ACHN (cell line): ENCODE data around the gene PEMT.
A peak's percentile ranks its signal among the peaks of the same experiment; 100 is the strongest.
"Not testable (repeated sequence)": the region's sequence is repeated elsewhere in the genome, so short reads cannot be mapped to it uniquely, and the experiment has no call there.

Experiments
- DNase-seq: peaks from one replicate; pipeline ENCODE4 v3.0.0-alpha.2; 2015
- in situ Hi-C: cut with HindIII; loops from 2 replicates; pipeline ENCODE4 v1.10.0; 2017; ENCODE audit warnings: low sequenced_read_pairs, low pct_ligation_motif_present, low pct_unique_long_range_greater_than_20kb

PEMT gene, protein sequence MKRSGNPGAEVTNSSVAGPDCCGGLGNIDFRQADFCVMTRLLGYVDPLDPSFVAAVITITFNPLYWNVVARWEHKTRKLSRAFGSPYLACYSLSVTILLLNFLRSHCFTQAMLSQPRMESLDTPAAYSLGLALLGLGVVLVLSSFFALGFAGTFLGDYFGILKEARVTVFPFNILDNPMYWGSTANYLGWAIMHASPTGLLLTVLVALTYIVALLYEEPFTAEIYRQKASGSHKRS

DNA sequence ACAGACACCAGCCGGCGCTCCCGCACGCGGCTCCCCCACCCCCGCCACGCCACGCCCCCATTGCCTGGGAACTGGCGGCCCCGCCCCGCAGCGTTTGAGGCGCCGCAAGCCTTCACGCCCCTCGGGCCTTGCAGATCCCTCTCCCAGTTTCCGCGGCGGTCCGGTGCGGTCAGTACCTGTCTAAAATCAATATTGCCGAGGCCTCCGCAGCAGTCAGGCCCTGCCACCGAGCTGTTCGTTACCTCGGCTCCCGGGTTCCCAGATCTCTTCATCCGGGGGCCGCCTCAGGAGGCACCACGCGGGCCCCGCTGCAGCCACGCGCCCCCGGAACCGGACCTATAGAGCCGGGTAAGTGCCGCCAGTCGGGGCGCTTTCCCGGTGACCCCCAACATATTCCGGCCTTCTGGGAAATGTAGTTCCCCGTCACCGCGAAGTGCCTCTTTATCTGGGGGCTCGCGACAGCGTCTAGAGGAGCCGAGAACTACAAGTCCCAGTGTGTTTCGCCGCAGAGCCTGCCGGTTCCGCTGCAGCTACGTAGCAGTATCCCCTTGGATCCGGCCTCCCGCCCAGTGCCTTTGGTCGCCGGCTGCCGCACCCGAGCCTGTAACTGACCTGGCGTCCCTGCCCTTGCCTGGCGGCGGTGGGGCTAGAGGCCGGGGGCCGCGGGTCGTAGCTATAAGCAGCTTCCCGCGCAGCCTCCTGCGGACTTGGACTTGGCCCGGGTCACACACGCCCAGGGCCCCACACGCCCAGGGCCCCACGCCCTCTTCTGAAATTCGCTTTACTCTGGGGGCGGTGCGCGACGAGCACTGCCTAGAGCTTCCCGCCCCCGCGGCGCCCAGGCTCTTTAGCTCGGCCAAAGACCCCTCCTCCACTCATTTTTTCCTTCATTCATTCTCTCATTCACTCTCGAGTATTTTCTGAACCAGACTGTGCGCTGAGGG lies at the start of gene PEMT:
Gene PEMT (minus strand): TSS at position 354 of the 944 bp plus-strand sequence. CDS start 82 bp downstream, at position 272.
- in situ Hi-C loops: no loop called here
- DNase-seq: peak; percentile 99

DNA sequence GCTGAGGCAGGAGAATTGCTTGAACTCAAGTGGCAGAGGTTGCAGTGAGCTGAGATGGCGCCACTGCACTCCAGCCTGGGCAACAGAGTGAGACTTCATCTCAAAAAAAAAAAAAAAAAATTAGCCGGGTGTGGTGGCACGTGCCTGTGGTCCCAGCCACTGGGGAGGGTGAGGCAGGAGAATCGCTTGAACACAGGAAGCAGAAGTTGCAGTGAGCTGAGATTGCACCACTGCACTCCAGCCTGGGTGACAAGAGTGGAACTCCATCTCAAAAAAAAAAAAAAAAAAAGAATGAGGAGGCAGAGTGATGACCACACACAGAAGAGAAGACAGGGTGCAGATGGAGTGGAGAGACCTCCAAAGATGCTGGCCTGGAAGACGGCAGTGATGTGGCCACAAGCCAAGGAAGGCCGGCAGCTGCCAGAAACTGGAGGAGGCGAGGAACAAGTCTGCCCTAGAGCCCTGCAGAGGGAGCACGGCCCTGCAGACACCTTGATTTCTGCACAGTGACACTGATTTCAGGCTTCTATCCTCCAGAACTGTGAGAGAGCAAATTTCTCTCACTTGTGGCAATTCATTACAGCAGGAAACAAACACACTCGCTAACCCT lies 48.3 kb upstream of the PEMT start:
- in situ Hi-C loops, DNase-seq: not testable (repeated sequence)

DNA sequence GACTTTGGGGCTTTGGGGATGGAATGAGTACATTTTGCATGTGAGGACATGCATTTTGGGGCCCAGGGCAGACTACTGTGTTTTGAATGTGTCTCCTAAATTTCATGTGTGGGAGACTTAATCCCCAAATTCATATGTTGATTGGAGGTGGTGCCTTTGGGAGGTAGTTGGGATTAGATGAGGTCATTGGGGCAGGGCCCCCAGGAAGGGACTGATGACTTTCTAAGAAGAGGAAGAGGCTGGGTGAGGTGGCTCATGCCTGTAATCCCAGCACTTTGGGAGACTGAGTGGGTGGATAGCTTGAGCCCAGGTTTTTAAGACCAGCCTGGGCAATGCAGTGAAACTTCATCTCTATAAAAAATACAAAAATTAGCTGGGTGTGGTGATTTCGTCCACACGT lies 47.0 kb upstream of the PEMT start:
- no peak for DNase-seq
- in situ Hi-C loops: no loop called here

DNA sequence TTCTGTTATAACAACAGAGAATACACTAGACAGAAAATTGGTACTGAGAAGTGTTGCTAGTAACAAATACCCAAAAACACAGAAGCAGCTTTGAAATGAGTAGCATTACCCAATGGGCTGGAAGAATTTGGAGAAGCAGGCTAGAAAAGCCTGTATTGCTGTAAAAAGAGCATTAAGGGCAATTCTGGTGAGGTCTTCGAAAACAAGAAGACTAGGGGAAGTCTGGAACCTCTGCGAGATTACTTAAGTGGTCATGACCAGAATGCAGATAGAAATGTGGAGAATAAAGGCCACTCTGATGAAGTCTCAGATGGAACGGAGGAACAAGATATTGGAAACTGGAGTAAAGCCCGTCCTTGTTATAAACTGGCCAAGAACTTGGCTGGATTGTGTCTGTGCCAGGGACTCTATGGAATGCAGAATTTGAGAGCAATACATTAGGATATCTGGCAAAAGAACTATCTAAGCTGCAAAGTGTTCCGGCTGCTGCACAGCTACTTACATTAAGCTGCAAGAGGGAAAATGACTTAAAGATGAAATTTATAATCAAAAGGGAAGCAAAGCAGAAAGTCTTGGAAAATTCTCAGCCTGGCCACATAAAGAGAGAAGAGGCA lies 44.9 kb upstream of the PEMT start:
- in situ Hi-C loops: no loop called here
- no peak for DNase-seq

DNA sequence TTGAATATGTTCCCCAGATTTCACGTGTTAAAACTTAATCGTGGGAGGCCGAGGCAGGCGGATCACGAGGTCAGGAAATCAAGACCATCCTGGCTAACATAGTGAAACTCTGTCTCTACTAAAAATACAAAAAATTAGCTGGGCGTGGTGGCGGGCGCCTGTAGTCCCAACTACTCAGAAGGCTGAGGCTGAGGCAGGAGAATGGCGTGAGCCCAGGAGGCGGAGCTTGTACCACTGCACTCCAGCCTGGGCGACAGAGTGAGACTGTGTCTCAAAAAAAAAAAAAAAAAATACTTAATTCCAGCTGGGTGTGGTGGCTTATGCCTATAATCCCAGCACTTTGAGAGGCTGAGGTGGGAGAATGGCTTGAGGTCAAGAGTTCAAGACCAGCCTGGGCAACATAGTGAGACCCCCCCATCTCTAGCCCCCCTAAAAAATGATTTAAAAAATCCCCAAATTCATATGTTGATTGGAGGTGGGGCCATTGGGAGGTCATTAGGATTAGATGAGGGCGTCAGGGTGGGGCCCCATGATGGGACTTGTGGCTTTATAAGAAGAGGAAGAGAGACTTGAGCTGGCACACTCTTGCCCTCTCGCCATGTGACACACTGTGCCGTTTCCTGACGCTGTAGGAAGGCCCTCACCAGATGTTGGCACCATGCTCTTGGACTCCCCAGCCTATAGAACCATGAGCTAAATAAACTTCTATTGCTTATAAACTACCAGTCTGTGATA lies 44.2 kb upstream of the PEMT start:
- DNase-seq, in situ Hi-C loops: not testable (repeated sequence)

DNA sequence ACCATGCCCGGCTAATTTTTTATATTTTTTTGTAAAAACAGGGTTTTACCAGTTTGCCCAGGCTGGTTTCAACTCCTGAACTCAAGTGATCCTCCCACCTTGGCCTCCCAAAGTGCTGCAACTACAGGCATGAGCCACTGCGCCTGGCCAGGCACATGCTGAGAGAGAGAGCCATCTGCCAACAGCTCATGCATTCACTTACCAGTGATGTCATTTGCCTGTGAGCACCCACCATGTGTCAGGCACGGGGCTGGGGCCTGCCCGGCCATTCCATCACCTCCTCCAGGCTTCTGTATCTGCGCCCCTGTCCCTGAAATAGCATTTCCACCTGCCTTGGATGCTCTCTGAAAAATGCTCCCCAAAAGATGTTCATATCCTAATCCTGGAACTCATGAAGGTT lies 43.6 kb upstream of the PEMT start:
- in situ Hi-C loops: no loop called here
- no peak for DNase-seq

DNA sequence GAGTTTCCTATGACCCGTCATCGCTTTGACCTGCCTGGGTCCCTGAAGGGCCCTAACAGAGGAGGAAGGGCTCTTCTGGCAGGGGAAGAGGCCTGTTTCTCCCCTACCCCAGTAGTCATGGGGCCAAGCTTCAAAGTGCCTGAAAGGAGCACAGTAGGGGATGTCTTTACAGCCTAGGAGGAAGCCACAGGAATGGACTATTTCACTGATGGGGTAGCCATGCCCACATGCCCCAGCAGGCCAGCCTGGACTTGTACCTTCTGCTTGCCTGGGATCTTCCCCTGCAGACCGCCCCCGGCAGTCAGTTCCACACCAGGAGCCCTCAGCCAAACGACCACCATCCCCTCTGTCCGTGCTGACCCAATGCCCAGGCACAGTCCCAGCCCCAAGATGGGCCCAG lies 41.8 kb upstream of the PEMT start:
- no peak for DNase-seq
- in situ Hi-C loops: no loop called here

DNA sequence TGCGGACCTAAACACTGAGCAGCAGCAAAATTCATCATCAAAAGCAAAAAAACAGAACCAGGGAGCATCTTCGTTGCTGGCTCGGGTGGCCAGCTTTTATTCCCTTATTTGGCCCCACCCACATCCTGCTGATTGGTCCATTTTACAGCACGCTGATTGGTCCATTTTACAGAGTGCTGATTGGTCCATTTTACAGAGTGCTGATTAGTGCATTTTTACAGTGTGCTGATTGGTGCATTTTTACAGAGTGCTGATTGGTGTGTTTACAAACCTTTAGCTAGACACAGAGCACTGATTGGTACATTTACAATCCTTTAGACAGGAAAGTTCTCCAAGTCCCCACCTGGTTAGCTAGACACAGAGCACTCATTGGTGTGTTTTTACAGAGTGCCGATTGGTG lies 41.2 kb upstream of the PEMT start:
- in situ Hi-C loops, DNase-seq: not testable (repeated sequence)

DNA sequence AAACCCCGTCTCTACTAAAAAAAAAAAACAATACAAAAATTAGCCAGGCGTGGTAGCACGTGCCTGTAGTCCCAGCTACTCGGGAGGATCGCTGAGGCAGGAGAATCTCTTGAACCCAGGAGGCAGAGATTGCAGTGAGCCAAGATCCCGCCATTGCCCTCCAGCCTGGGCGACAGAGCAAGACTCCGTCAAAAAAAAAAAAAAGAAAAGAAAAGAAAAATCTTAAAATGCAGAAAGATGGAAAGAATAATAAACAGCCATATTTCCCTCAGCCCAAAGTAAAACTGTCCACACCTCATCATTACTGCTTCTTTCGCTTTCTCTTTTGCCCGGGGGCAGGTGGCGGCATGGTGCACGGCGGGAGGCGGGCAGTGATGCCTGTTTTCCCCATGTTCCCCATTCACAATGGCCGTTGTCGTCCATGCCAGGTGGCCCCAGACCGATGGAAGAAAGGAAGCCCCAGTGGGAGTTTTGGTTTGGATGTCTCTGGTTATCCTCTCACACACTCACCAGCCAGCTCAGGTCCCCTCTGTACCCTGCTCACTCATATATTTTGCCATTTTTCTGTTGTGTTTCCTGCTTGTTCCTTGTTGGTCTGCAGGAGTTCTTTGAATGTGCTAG lies 37.0 kb upstream of the PEMT start:
- DNase-seq: no peak
- in situ Hi-C loops: no loop called here

DNA sequence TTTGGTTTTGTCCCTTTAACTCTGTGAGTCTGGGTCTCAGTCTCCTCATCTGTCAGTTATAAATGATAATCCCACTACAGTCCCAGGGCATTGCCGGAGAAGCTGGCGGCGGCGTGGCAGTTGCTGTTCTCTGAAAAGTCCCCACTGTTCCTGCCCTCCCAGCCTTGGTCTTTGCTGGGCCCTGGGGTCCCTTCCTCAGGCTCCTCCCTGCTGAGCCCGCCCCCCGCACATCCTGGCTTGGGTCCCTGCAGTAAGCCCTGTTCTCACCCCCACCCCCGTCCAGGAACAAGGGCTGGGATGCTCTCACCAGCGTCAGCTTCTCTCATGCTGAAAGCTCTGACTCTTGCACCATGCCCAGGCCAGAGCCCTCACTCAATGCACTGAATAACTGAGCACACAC lies 35.3 kb upstream of the PEMT start:
- in situ Hi-C loops: no loop called here

DNA sequence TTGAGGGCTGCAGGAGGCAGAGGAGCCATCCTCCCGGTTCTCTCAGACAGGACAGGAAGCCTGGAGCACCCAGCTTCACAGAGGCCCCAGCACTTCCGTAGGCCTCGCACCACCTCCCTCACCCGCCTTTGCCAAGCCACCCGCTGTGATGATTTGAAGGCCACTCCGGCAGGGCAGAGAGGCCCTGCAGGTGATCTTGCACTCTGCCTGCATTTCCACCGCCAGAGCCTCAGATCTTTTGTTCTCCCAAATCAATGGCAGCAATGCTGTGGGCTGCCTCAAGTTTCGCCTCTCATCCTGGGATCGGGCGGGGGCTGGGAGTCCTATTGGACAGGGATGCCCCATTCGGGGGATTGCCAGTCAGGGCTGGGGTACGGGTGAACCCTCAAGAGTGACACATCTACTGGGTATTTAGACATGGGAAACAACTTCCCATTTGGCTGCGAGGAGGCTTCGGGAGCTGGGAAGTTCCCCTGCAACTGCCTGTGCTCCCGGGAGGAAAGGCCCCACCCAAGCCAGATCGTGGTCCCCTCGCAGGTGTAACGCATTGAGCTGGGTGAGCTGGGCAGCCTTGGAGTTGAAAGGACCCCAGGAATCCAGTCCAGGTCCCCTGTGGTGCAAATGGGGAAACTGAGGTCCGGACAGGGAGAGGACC lies 34.8 kb upstream of the PEMT start:
- DNase-seq: no peak
- in situ Hi-C loops: no loop called here

More for the DNA sequence above, 35.3 kb upstream of the PEMT start:
- DNase-seq: no peak

DNA sequence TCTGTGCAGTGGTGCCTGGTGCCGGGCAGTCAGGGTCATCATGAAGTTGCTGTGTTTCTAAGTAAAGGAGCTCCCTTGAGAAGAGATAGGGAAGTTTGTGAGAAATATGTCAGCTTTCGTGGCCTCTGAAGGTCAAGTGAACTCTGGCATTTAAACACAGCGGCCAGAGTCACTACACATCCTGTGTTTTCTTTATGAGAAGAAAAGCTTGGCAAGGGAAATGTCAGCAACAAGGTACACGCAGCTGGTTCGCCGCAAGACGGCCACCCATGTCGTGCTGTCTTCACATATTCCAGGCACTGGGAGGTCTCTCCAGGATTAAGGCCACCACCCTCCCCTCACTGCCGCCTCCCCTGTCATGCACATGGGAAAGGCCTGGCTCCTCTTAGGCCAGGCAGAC lies 33.2 kb upstream of the PEMT start:
- in situ Hi-C loops: loop anchor here (25.0 kb wide), 1 partner anchor 262 kb away; no protein-coding TSS in a partner anchor
- no peak for DNase-seq

DNA sequence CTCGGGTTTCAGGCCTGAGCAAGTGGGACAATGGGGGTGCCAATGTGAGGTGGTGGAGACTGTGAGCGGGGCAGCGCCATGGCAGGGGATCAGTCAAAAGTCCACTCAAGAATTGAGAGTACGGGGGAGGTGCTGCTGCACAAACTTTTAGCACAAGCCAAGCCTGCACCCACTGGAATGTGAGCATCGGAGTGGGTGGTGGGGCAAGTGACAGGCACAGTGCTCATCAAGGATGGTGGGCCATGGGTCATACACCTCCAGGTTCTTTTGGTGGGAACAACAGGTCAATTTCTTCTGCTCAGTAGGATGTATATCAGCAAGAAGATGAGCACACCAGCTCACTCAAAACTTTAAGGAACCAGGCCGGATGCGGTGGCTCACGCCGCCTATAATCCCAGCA lies 32.4 kb upstream of the PEMT start:
- DNase-seq: no peak
- in situ Hi-C loops: loop anchor here (25.0 kb wide), 1 partner anchor 262 kb away; no protein-coding TSS in a partner anchor

DNA sequence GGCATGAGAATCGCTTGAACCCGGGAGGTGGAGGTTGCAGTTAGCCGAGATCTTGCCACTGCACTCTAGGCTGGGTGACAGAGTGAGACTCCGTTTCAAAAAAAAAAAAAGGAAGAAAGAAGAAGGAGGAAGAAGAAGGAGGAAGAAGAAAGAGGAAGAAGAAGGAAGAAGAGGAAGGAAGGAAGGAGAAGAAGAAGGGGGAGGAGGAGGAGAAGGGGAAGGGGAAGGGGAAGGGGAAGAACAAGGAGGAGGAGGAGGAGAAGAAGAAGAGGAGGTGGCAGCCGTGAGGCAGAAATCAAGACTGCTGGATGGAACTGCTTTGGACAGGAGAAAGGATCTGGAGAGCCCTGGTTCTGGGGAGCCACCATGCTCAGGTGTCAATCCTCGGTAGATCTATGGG lies 29.7 kb upstream of the PEMT start:
- in situ Hi-C loops: loop anchor here (25.0 kb wide), 1 partner anchor 259 kb away; no protein-coding TSS in a partner anchor
- no peak for DNase-seq

DNA sequence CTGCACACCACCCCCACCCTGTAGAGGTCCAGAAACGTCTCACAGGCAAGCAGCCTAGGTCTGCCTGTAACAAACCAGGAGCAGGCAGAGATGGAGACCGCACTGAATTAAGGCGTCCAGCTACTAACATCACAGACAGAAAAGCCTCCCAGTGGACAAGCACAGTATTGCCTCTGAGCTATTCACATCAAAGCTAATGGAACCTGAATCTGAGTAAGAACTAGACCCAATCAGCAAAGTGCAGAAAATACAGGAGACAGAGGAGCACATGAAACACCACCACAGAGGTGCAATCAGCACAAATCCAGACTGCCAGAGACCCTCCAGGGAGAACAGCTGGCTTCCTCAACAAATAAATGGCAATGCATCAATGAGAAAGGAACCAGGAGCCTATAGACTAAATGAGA lies 22.2 kb upstream of the PEMT start:
- DNase-seq: peak; percentile 61
- in situ Hi-C loops: loop anchor here (25.0 kb wide), 1 partner anchor 251 kb away; no protein-coding TSS in a partner anchor

DNA sequence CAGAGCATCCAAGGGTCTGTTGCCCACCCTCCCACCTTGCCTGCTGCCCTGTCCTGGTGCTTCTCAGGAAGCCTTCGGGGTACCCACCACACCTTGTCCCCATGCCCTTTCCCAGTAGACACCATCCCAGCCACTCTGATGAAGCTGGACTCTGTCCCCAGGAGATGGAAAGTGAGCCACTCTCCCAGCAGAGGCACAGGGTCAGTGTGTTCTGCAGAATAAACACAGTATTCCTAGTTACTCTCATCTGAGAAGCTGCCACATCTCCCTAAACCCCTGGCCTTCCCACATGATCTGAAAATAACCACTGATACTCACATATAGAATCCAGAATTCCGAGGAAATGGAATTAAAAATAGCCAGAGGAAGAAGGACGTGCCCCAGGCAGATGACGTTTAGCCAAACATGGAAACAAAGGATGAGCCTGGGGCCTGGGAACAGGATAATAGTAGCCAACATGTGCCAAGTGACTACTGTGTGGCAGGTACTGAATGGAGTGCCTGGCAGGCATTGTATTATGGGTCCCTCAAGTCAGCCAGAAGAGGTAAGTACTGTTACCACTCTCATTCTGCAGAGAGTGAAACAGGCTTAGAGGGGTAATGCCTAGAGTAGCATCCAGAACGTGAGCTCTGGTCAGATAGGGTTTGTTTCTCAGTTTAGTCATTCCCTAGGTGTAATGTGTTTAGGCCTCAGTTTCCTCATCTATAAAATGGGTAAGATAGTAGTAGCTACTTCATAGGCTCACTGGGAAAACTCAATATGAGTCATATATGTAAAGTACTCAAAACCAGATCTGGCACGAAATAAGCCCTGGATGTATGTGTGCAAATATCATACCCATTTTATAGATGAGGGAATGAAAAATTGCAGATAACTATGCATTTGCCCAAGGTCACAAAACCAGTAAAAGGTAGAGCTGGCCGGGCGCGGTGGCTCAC lies 20.8 kb upstream of the PEMT start:
- in situ Hi-C loops: loop anchor here (25.0 kb wide), 1 partner anchor 250 kb away; no protein-coding TSS in a partner anchor
- DNase-seq: no peak
